Vagina (tissue), 2 donors: ENCODE results near the gene SLC19A1. TPM values are rescaled to one million over a fixed set of nuclear protein-coding genes. Genes with fewer than 3 reads are reported as not detected.

Source experiments
- DNase-seq, 2 donors: peaks; one replicate each; pipeline ENCODE4 v3.0.0-alpha.2; 2017; ENCODE audit errors: extremely low spot score in 2 of 2
- H3K27ac ChIP-seq: fragments of 200-600 bp; sonication (generic); one replicate; pipeline ENCODE4 v1.5.1; 2019
- H3K27me3 ChIP-seq: fragments of 200-600 bp; sonication (generic); one replicate; pipeline ENCODE4 v1.5.1; 2019
- H3K36me3 ChIP-seq, 2 donors: fragments of 200-600 bp; sonication (generic); one replicate each; pipeline ENCODE4 v1.5.1; 2017 to 2019
- H3K4me1 ChIP-seq: fragments of 200-600 bp; sonication (generic); one replicate; pipeline ENCODE4 v1.5.1; 2019
- H3K4me3 ChIP-seq, 2 donors: fragments of 200-600 bp; sonication (generic); 1 replicate in 1 of 2; 2 replicates in 1 of 2; pipeline ENCODE4 v1.5.1; 2016 to 2019
- H3K9me3 ChIP-seq: fragments of 200-600 bp; sonication (generic); one replicate; pipeline ENCODE4 v1.5.1; 2019
- POLR2A ChIP-seq, 2 donors: fragments of 450-650 bp; IDR thresholded peaks; one replicate each; pipeline ENCODE4 v1.6.1; 2017; ENCODE audit warnings: antibody characterized with exemption in 2 of 2, mild to moderate bottlenecking in 2 of 2, moderate library complexity in 2 of 2
- POLR2AphosphoS5 ChIP-seq, 2 donors: sonication (generic); formaldehyde crosslinking; IDR thresholded peaks; one replicate each; pipeline ENCODE4 v1.9.0; 2017; ENCODE audit warnings: antibody characterized with exemption in 2 of 2, mild to moderate bottlenecking in 2 of 2, low read depth in 1 of 2; ENCODE audit not compliant: insufficient read depth in 1 of 2
- intact Hi-C: fragments of 100-400 bp; cut with DNase I; formaldehyde crosslinking; loops from one replicate; pipeline ENCODE4 v1.15.1; 2023
- total RNA-seq: library from RNA; depleted of rRNA; stranded (reverse); fragments of >200 nt; gene quantifications from one replicate; pipeline ENCODE4 v1.2.3, GENCODE V29; 2016
- TF ChIP-seq, protein P1 (sequence below), 3 experiments: fragments of 450-650 bp in 2 of 3; fragments of 200-600 bp in 1 of 3; sonication (generic) in 1 of 3; IDR thresholded peaks; one replicate each; pipeline ENCODE4 v1.5.1; 2017 to 2019; ENCODE audit warnings: antibody characterized with exemption in 3 of 3, mild to moderate bottlenecking in 2 of 3, moderate library complexity in 2 of 3

Gene SLC19A1
- total RNA-seq, 1 donor from 2014 or later, result 4.9 TPM

DNA sequence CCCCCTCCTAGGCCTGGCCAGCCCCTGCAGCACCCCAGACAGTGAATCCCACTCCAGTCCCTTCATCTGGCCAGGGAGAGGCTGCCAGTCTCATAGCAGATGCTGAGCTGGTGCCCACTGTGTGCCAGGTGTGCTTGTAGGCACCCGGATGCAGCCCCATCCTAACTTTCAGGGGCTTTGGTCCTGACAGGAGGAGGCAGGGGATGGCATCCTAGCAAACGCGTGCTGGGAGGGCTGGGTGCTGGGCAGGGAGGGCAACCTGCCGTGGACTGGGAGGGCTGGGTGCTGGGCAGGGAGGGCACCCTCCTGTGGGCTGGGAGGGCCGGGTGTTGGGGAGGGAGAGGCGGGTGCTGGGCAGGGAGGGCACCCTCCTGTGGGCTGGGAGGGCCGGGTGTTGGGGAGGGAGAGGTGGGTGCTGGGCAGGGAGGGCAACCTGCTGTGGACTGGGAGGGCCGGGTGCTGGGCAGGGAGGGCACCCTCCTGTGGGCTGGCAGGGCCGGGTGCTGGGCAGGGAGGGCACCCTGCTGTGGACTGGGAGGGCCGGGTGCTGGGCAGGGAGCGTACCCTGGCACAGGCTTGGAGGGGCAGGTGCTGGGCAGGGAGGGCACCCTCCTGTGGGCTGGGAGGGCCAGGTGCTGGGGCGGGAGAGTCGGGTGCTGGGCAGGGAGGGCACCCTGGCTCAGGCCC lies 35.3 kb downstream of the SLC19A1 start:
- TF ChIP-seq POLR2A (IDR thresholded peaks at IDR 0.05) (no peak), POLR2AphosphoS5 (IDR thresholded peaks at IDR 0.05; ENCODE audit: insufficient read depth in 1 of 2, low read depth in 1 of 2) (no peak)
- TF ChIP-seq, protein P1, sequence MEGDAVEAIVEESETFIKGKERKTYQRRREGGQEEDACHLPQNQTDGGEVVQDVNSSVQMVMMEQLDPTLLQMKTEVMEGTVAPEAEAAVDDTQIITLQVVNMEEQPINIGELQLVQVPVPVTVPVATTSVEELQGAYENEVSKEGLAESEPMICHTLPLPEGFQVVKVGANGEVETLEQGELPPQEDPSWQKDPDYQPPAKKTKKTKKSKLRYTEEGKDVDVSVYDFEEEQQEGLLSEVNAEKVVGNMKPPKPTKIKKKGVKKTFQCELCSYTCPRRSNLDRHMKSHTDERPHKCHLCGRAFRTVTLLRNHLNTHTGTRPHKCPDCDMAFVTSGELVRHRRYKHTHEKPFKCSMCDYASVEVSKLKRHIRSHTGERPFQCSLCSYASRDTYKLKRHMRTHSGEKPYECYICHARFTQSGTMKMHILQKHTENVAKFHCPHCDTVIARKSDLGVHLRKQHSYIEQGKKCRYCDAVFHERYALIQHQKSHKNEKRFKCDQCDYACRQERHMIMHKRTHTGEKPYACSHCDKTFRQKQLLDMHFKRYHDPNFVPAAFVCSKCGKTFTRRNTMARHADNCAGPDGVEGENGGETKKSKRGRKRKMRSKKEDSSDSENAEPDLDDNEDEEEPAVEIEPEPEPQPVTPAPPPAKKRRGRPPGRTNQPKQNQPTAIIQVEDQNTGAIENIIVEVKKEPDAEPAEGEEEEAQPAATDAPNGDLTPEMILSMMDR (IDR thresholded peaks at IDR 0.05), result no peak
- H3K9me3 ChIP-seq, result no peaks in the 10 kb centered on the region
- no peak overlapping the region for H3K27ac ChIP-seq
- DNase-seq, result no peak
- no peaks in the 10 kb centered on the region for H3K27me3 ChIP-seq
- intact Hi-C loops, result no loop called here
- no peak overlapping the region for H3K4me3 ChIP-seq
- no peaks in the 10 kb centered on the region for H3K4me1 ChIP-seq
- H3K36me3 ChIP-seq, result peaks cover 0 to 14% of the 10 kb centered on the region in 2 donors

- Histone ChIP-seq H3K4me3 (no peak overlapping the region), H3K27me3 (no peaks in the 10 kb centered on the region), H3K27ac (no peak overlapping the region), H3K9me3 (no peaks in the 10 kb centered on the region), H3K4me1 (no peaks in the 10 kb centered on the region), H3K36me3 (peaks cover 0 to 7% of the 10 kb centered on the region in 2 donors)
- no peak for DNase-seq
- intact Hi-C loops, result no loop called here
- no peak for TF ChIP-seq POLR2A (IDR thresholded peaks at IDR 0.05)
- TF ChIP-seq, protein P1 (IDR thresholded peaks at IDR 0.05), result no peak
- TF ChIP-seq POLR2AphosphoS5 (IDR thresholded peaks at IDR 0.05; ENCODE audit: insufficient read depth in 1 of 2, low read depth in 1 of 2), result no peak
These were observed 35.9 kb downstream of the SLC19A1 start for GRCh38 chr21:45506241-45506817.

- H3K27me3 ChIP-seq, result no peaks in the 10 kb centered on the region
- no peak for DNase-seq
- intact Hi-C loops, result no loop called here
- peaks cover 0 to 3% of the 10 kb centered on the region in 2 donors for H3K36me3 ChIP-seq
- H3K9me3 ChIP-seq, result no peaks in the 10 kb centered on the region
- H3K27ac ChIP-seq, result no peak overlapping the region
- H3K4me3 ChIP-seq, result no peak overlapping the region
- TF ChIP-seq POLR2AphosphoS5 (IDR thresholded peaks at IDR 0.05; ENCODE audit: insufficient read depth in 1 of 2, low read depth in 1 of 2), result no peak
- TF ChIP-seq, protein P1 (IDR thresholded peaks at IDR 0.05), result no peak
- no peak for TF ChIP-seq POLR2A (IDR thresholded peaks at IDR 0.05)
- H3K4me1 ChIP-seq, result no peaks in the 10 kb centered on the region
These were observed 36.7 kb downstream of the SLC19A1 start for GRCh38 chr21:45505416-45506021.

GRCh38 chr21:45504516-45505415 lies 37.5 kb downstream of the SLC19A1 start:
- DNase-seq, result no peak
- intact Hi-C loops, result no loop called here

More at GRCh38 chr21:45504516-45505415, 37.5 kb downstream of the SLC19A1 start:
- H3K27me3 ChIP-seq, result no peaks in the 10 kb centered on the region
- H3K27ac ChIP-seq, result no peak overlapping the region
- no peaks in the 10 kb centered on the region for H3K9me3 ChIP-seq
- TF ChIP-seq POLR2AphosphoS5 (IDR thresholded peaks at IDR 0.05; ENCODE audit: insufficient read depth in 1 of 2, low read depth in 1 of 2), result no peak
- TF ChIP-seq, protein P1 (IDR thresholded peaks at IDR 0.05), result no peak
- no peak for TF ChIP-seq POLR2A (IDR thresholded peaks at IDR 0.05)
- no peaks in the 10 kb centered on the region for H3K4me1 ChIP-seq
- H3K36me3 ChIP-seq, result no peaks in the 10 kb centered on the region
- H3K4me3 ChIP-seq, result no peak overlapping the region
